Kidney (tissue), 22 donors: ENCODE data around the gene ZBTB7A. TPM values are rescaled to one million over a fixed set of nuclear protein-coding genes. Genes with fewer than 3 reads are reported as not detected.

Experiments used
- DNase-seq, 5 donors: peaks; one replicate each; pipeline ENCODE4 v3.0.0-alpha.2; 2013 to 2020
- FAIRE-seq: peaks from 2 replicates; lab custom pipeline; 2012; peaks lifted over from hg19 to GRCh38; lab: Jason Lieb, UNC
- H3K27ac ChIP-seq, 2 donors: one replicate each; pipeline ENCODE4 v1.7.0; 2013; ENCODE audit warnings: low read depth in 2 of 2, low read length in 2 of 2, inconsistent platforms in 1 of 2
- H3K27me3 ChIP-seq: one replicate; pipeline ENCODE4 v1.7.1; 2013; ENCODE audit warnings: low read length, inconsistent platforms; ENCODE audit not compliant: control insufficient read depth, insufficient read depth
- H3K36me3 ChIP-seq, 3 donors: one replicate each; pipeline versions ENCODE4 v1.7.0 to v1.7.1; 2013; ENCODE audit warnings: low read length in 3 of 3, control low read depth in 1 of 3, inconsistent platforms in 1 of 3; ENCODE audit not compliant: insufficient read depth in 3 of 3, control insufficient read depth in 2 of 3
- H3K4me1 ChIP-seq, 3 donors: one replicate each; pipeline versions ENCODE4 v1.7.0 to v1.7.1; 2013; ENCODE audit warnings: low read length in 3 of 3, inconsistent platforms in 1 of 3, low read depth in 1 of 3; ENCODE audit not compliant: control insufficient read depth in 2 of 3, insufficient read depth in 2 of 3
- H3K4me3 ChIP-seq, 3 donors: one replicate each; pipeline versions ENCODE4 v1.7.0 to v1.8.1; 2013; ENCODE audit warnings: low read length in 3 of 3, control low read depth in 1 of 3, inconsistent platforms in 1 of 3
- H3K9ac ChIP-seq, 3 donors: one replicate each; pipeline versions ENCODE4 v1.7.0 to v1.7.1; 2013; ENCODE audit warnings: low read length in 3 of 3, control low read depth in 1 of 3, inconsistent platforms in 1 of 3
- H3K9me3 ChIP-seq, 3 donors: one replicate each; pipeline versions ENCODE4 v1.7.0 to v1.7.1; 2013; ENCODE audit warnings: low read length in 3 of 3, control low read depth in 1 of 3, inconsistent platforms in 1 of 3; ENCODE audit not compliant: control insufficient read depth in 2 of 3, insufficient read depth in 1 of 3
- CTCF ChIP-seq: IDR thresholded peaks from 3 replicates; pipeline ENCODE4 v1.5.1; 2012; ENCODE audit warnings: mild to moderate bottlenecking, moderate library complexity, borderline replicate concordance; ENCODE audit not compliant: insufficient read depth; ENCODE audit errors: extremely low read depth
- intact Hi-C: fragments of 100-400 bp; cut with DNase I; formaldehyde crosslinking; loops from one replicate; pipeline ENCODE4 v1.11.1; 2022
- long read RNA-seq, 10 donors: library from polyadenylated mRNA in 1 of 10; unstranded in 1 of 10; transcript quantifications; one replicate each; pipeline ENCODE4 v2.0.0 and lab custom pipeline, GENCODE V29; 2021 to 2026
- polyA plus RNA-seq: library from polyadenylated mRNA; stranded (reverse); fragments of 350-450 nt; fragmentation: Illumina TruSeq; extraction: RNeasy Lipid Tissue Mini Kit (QIAGEN cat#74804); gene quantifications from one replicate; pipeline ENCODE4 v1.2.3, GENCODE V29; 2014; ENCODE audit warnings: low read depth, low replicate concordance; ENCODE audit not compliant: insufficient read depth
- total RNA-seq: library from RNA; stranded (reverse); fragmentation: NEBNext Ultra II Directional; extraction: Animal tissue kit (Norgen Biotek cat#: 25700); gene quantifications from one replicate; pipeline ENCODE4 v1.2.1, GENCODE V29; 2021
- donor health status: control.
- donor health status: control.
- donor health status: control.
- donor health status: control.
- donor health status: control.
- donor health status: DM: yes; HTN: yes; CAD: no.
- donor health status: Normal renal cell carcinoma (clear cell type).

The ZBTB7A gene
- total RNA-seq (53.2 TPM), polyA plus RNA-seq (8.9 TPM)
- long read RNA-seq, donor 1, full-length matches to known transcripts = 7 of 7 reads
- long read RNA-seq, donor 1, partial matches to known transcripts = 0 of 7 reads
- long read RNA-seq, donor 1, other reads (novel, unspliced or antisense) = 0 of 7 reads
- long read RNA-seq, donor 2, full-length matches to known transcripts = 3 of 3 reads
- long read RNA-seq, donor 2, partial matches to known transcripts = 0 of 3 reads
- long read RNA-seq, donor 2, other reads (novel, unspliced or antisense) = 0 of 3 reads
- long read RNA-seq, donor 3, full-length matches to known transcripts = 6 of 6 reads
- long read RNA-seq, donor 3, partial matches to known transcripts = 0 of 6 reads
- long read RNA-seq, donor 3, other reads (novel, unspliced or antisense) = 0 of 6 reads
- long read RNA-seq, donor 4, full-length matches to known transcripts = 6 of 6 reads
- long read RNA-seq, donor 4, partial matches to known transcripts = 0 of 6 reads
- long read RNA-seq, donor 4, other reads (novel, unspliced or antisense) = 0 of 6 reads
- long read RNA-seq, donor 5 = 0 reads
- long read RNA-seq, donor 6, partial matches to known transcripts = 0 of 1 reads
- long read RNA-seq, donor 6, other reads (novel, unspliced or antisense) = 0 of 1 reads
- long read RNA-seq, donor 7, full-length matches to known transcripts = 70 of 128 reads
- long read RNA-seq, donor 7, partial matches to known transcripts = 14 of 128 reads
- long read RNA-seq, donor 7, other reads (novel, unspliced or antisense) = 44 of 128 reads
- long read RNA-seq, donor 8, full-length matches to known transcripts = 6 of 6 reads
- long read RNA-seq, donor 8, partial matches to known transcripts = 0 of 6 reads
- long read RNA-seq, donor 8, other reads (novel, unspliced or antisense) = 0 of 6 reads
- long read RNA-seq, donor 9, full-length matches to known transcripts = 3 of 3 reads
- long read RNA-seq, donor 9, partial matches to known transcripts = 0 of 3 reads
- long read RNA-seq, donor 9, other reads (novel, unspliced or antisense) = 0 of 3 reads
- long read RNA-seq, donor 10, full-length matches to known transcripts = 9 of 9 reads
- long read RNA-seq, donor 10, partial matches to known transcripts = 0 of 9 reads
- long read RNA-seq, donor 10, other reads (novel, unspliced or antisense) = 0 of 9 reads

- FAIRE-seq = no peak
- H3K27me3 ChIP-seq = no peaks in the 10 kb centered on the region
- H3K9ac ChIP-seq = peak within 1 kb of the TSS in 2 of 3 donors; percentile 32 to 51
- no peaks in the 10 kb centered on the region for H3K9me3 ChIP-seq
- no peak for TF ChIP-seq CTCF
- no peaks in the 10 kb centered on the region for H3K36me3 ChIP-seq
- intact Hi-C loops = no loop called here
- peak; percentile 78 to 96 (median 90) for DNase-seq
- peak within 1 kb of the TSS; percentile 87 to 93 for H3K27ac ChIP-seq
- H3K4me3 ChIP-seq = peak within 1 kb of the TSS; percentile 26 to 64 (median 38)
- H3K4me1 ChIP-seq = peaks cover 0 to 22% (median 18%) of the 10 kb centered on the region in 3 donors
Observed at GRCh38 chr19:4066682-4067395, at the start of gene ZBTB7A. TSS of gene ZBTB7A (minus strand) at chr19:4066899. CDS start at chr19:4055232, 11,667 bp downstream.

GRCh38 chr19:4115818-4116385 is 49.2 kb upstream of the ZBTB7A start:
- intact Hi-C loops = no loop called here

More at GRCh38 chr19:4115818-4116385, 49.2 kb upstream of the ZBTB7A start:
- no peak for TF ChIP-seq CTCF
- H3K27me3 ChIP-seq = no peaks in the 10 kb centered on the region
- DNase-seq (no peak), FAIRE-seq (no peak)
- no peaks in the 10 kb centered on the region for H3K9me3 ChIP-seq
- no peak overlapping the region for H3K27ac ChIP-seq
- no peak overlapping the region for H3K4me3 ChIP-seq
- H3K9ac ChIP-seq = no peak overlapping the region
- H3K4me1 ChIP-seq = peaks cover 0 to 2% (median 0%) of the 10 kb centered on the region in 3 donors
- peaks cover 0 to 6% (median 6%) of the 10 kb centered on the region in 3 donors for H3K36me3 ChIP-seq
